ENCODE measurements around the gene ERC1. TPM values are rescaled to one million over a fixed set of nuclear protein-coding genes. Genes with fewer than 3 reads are reported as not detected.

ERC1 gene
- total RNA-seq, 4 donors from 2014 or later, result 46.1 to 83.2 (median 63.8) TPM

GRCh38 chr12:979349-979748, 11.7 kb upstream of the ERC1 start:
- no peak for DNase-seq (ENCODE audit: low spot score)
- no peak for TF ChIP-seq CTCF (IDR thresholded peaks at IDR 0.05)
- no peak for ATAC-seq (ENCODE audit: low FRiP score)

- no peak for TF ChIP-seq CTCF (IDR thresholded peaks at IDR 0.05)
- DNase-seq (ENCODE audit: low spot score), result no peak
- ATAC-seq (ENCODE audit: low FRiP score), result no peak
Observed at GRCh38 chr12:981176-981828, 9.7 kb upstream of the ERC1 start.

GRCh38 chr12:981961-982360, 9.1 kb upstream of the ERC1 start:
- no peak for ATAC-seq (ENCODE audit: low FRiP score)
- no peak for TF ChIP-seq CTCF (IDR thresholded peaks at IDR 0.05)
- no peak for DNase-seq (ENCODE audit: low spot score)

- TF ChIP-seq CTCF (IDR thresholded peaks at IDR 0.05), result no peak
- no peak for ATAC-seq (ENCODE audit: low FRiP score)
- DNase-seq (ENCODE audit: low spot score), result no peak
Observed at GRCh38 chr12:988646-989045, 2.4 kb upstream of the ERC1 start.

- no peak for TF ChIP-seq CTCF (IDR thresholded peaks at IDR 0.05)
- ATAC-seq (ENCODE audit: low FRiP score) (no peak), DNase-seq (ENCODE audit: low spot score) (no peak)
Observed at GRCh38 chr12:989051-989450, 2.0 kb upstream of the ERC1 start.

GRCh38 chr12:989751-990660, 1.0 kb upstream of the ERC1 start:
- DNase-seq (ENCODE audit: low spot score) (peak; percentile 38), ATAC-seq (ENCODE audit: low FRiP score) (peak; percentile 46)
- TF ChIP-seq CTCF (IDR thresholded peaks at IDR 0.05), result no peak

All from omental fat pad (tissue), 4 donors.